Mucosa of descending colon (tissue), 3 donors: ENCODE data around the gene SLC25A33. TPM values are rescaled to one million over a fixed set of nuclear protein-coding genes. Genes with fewer than 3 reads are reported as not detected.
A peak's percentile ranks its signal among the peaks of the same experiment; 100 is the strongest.

ENCODE experiments used
- ATAC-seq: fragments of 200-7000 bp; cut with Tn5 transposase; one replicate; pipeline ENCODE4 v1.9.1; 2020; ENCODE audit warnings: mild to moderate bottlenecking, moderate library complexity
- DNase-seq, 3 donors: peaks; one replicate each; pipeline ENCODE4 v3.0.0-alpha.2; 2020
- H3K36me3 ChIP-seq: fragments of 200-600 bp; one replicate; pipeline ENCODE4 v1.8.0; 2021; ENCODE audit warnings: low read depth, mild to moderate bottlenecking
- H3K4me1 ChIP-seq: fragments of 200-600 bp; one replicate; pipeline ENCODE4 v1.8.0; 2021; ENCODE audit warnings: low read depth, mild to moderate bottlenecking
- H3K4me3 ChIP-seq: fragments of 200-600 bp; one replicate; pipeline ENCODE4 v1.8.0; 2021; ENCODE audit warnings: mild to moderate bottlenecking
- H3K9me3 ChIP-seq: fragments of 200-600 bp; one replicate; pipeline ENCODE4 v1.8.0; 2021; ENCODE audit warnings: mild to moderate bottlenecking
- CTCF ChIP-seq: fragments of 200-600 bp; IDR thresholded peaks from one replicate; pipeline ENCODE4 v1.8.0; 2022; ENCODE audit warnings: antibody characterized with exemption, mild to moderate bottlenecking
- intact Hi-C, 2 donors: fragments of 100-400 bp; cut with DNase I in 1 of 2; cut with micrococcal nuclease in 1 of 2; formaldehyde crosslinking; loops; one replicate each; pipeline versions ENCODE4 v1.11.0 to v1.11.1; 2022; cut with DNase I, micrococcal nuclease
- total RNA-seq, 3 donors: library from RNA; stranded (reverse); fragmentation: NEBNext Ultra II Directional in 2 of 3; extraction: Animal tissue kit (Norgen Biotek cat#: 25700) in 2 of 3; gene quantifications; one replicate each; pipeline versions ENCODE4 v1.2.1 to v1.2.4, GENCODE V29; 2021 to 2023
- donor health status: DM: no; HTN: no; CAD: no; lungs with moderate emphysema.
- donor health status: DM: no; HTN: no; CAD: no.
- donor health status: DM: no; HTN: yes; CAD: no.

The SLC25A33 gene
- total RNA-seq, 3 donors from 2014 or later, result 4.8 to 5.9 (median 5.7) TPM

- Histone ChIP-seq H3K36me3 (no peaks in the 10 kb centered on the region), H3K4me1 (peaks cover 3% of the 10 kb centered on the region), H3K9me3 (no peaks in the 10 kb centered on the region), H3K4me3 (no peak overlapping the region)
- ATAC-seq (peak; percentile 4), DNase-seq (no peak)
- intact Hi-C loops, result loop anchor here in 1 of 2 donors (10.0 kb wide), 1 partner anchor 234 kb away; no protein-coding TSS in a partner anchor
- TF ChIP-seq CTCF, result no peak
Measured at GRCh38 chr1:9630331-9631111, 91.3 kb downstream of the SLC25A33 start.

GRCh38 chr1:9631613-9632012, 92.3 kb downstream of the SLC25A33 start:
- H3K9me3 ChIP-seq, result no peaks in the 10 kb centered on the region
- no peak for ATAC-seq
- no peak for TF ChIP-seq CTCF
- no peak overlapping the region for H3K4me3 ChIP-seq
- no peaks in the 10 kb centered on the region for H3K36me3 ChIP-seq
- no peak for DNase-seq
- intact Hi-C loops, result loop anchor here in 1 of 2 donors (10.0 kb wide), 1 partner anchor 233 kb away; no protein-coding TSS in a partner anchor
- peaks cover 3% of the 10 kb centered on the region for H3K4me1 ChIP-seq

GRCh38 chr1:9633493-9633892, 94.2 kb downstream of the SLC25A33 start:
- no peaks in the 10 kb centered on the region for H3K9me3 ChIP-seq
- H3K4me1 ChIP-seq, result no peaks in the 10 kb centered on the region
- H3K4me3 ChIP-seq, result no peak overlapping the region
- ATAC-seq (no peak), DNase-seq (no peak)
- no peak for TF ChIP-seq CTCF
- no peaks in the 10 kb centered on the region for H3K36me3 ChIP-seq
- intact Hi-C loops, result loop anchor here in 1 of 2 donors (10.0 kb wide), 1 partner anchor 231 kb away; no protein-coding TSS in a partner anchor

- DNase-seq (no peak), ATAC-seq (no peak)
- no peaks in the 10 kb centered on the region for H3K36me3 ChIP-seq
- no peaks in the 10 kb centered on the region for H3K4me1 ChIP-seq
- H3K4me3 ChIP-seq, result no peak overlapping the region
- no peaks in the 10 kb centered on the region for H3K9me3 ChIP-seq
- intact Hi-C loops, result loop anchor here in 1 of 2 donors (10.0 kb wide), 1 partner anchor 230 kb away; no protein-coding TSS in a partner anchor
- no peak for TF ChIP-seq CTCF
Measured at GRCh38 chr1:9634582-9634981, 95.3 kb downstream of the SLC25A33 start.

Other genes starting within 250 kb of the SLC25A33 start
- 10 to 100 TPM; 22.1 to 35.5 (median 26.1) TPM for gene SPSB1, start 246.6 kb upstream of the SLC25A33 start, total RNA-seq
- gene TMEM201, start 49.4 kb downstream of the SLC25A33 start, total RNA-seq, result 10 to 100 TPM in 1 of 3 donors, 1 to 10 TPM in 2; 8.1 to 12.1 (median 8.4) TPM
- gene PIK3CD, start 112.3 kb downstream of the SLC25A33 start, total RNA-seq, result 10 to 100 TPM in 1 of 3 donors, 1 to 10 TPM in 2; 4.6 to 11.7 (median 4.8) TPM